Umbilical cord (tissue), 2 donors: Measurements from ENCODE around the gene PARVG. TPM values are rescaled to one million over a fixed set of nuclear protein-coding genes. Genes with fewer than 3 reads are reported as not detected.

ENCODE experiments used
- DNase-seq: peaks from one replicate; pipeline ENCODE4 v3.0.0-alpha.2; 2015; ENCODE audit warnings: low spot score
- total RNA-seq: library from RNA; depleted of rRNA; stranded (reverse); fragments of >200 nt; gene quantifications from one replicate; pipeline ENCODE4 v1.2.3, GENCODE V29; 2014; ENCODE audit warnings: low replicate concordance; ENCODE audit not compliant: insufficient read depth

Gene PARVG
- total RNA-seq, 1 donor from 2014 or later, result 7.5 TPM

- no peak for DNase-seq
Observed at GRCh38 chr22:44179989-44180705, 578 bp upstream of the PARVG start.

- DNase-seq, result no peak
Observed at GRCh38 chr22:44181033-44181911, 547 bp downstream of the PARVG start.

GRCh38 chr22:44181912-44182587 lies 1.3 kb downstream of the PARVG start:
- no peak for DNase-seq

GRCh38 chr22:44182588-44183286 lies 2.0 kb downstream of the PARVG start:
- DNase-seq, result peak; percentile 21

GRCh38 chr22:44183287-44183588 lies 2.5 kb downstream of the PARVG start:
- no peak for DNase-seq

GRCh38 chr22:44184006-44184405 lies 3.3 kb downstream of the PARVG start:
- no peak for DNase-seq

- DNase-seq, result no peak
Observed at GRCh38 chr22:44185237-44186120, 4.8 kb downstream of the PARVG start.

GRCh38 chr22:44186121-44186510 lies 5.4 kb downstream of the PARVG start:
- DNase-seq, result no peak

- DNase-seq, result no peak
Observed at GRCh38 chr22:44186737-44187136, 6.0 kb downstream of the PARVG start.

GRCh38 chr22:44187652-44188230 lies 7.0 kb downstream of the PARVG start:
- DNase-seq, result no peak

GRCh38 chr22:44188316-44188715 lies 7.6 kb downstream of the PARVG start:
- DNase-seq, result no peak

GRCh38 chr22:44188986-44189630 lies 8.4 kb downstream of the PARVG start:
- DNase-seq, result no peak

GRCh38 chr22:44190381-44190976 lies 9.8 kb downstream of the PARVG start:
- no peak for DNase-seq

- DNase-seq, result no peak
Observed at GRCh38 chr22:44191036-44191454, 10.3 kb downstream of the PARVG start.

- no peak for DNase-seq
Observed at GRCh38 chr22:44192098-44192815, 11.5 kb downstream of the PARVG start.

- DNase-seq, result no peak
Observed at GRCh38 chr22:44192816-44193534, 12.2 kb downstream of the PARVG start.

GRCh38 chr22:44193535-44193891 lies 12.8 kb downstream of the PARVG start:
- DNase-seq, result no peak

- DNase-seq, result no peak
Observed at GRCh38 chr22:44194569-44194968, 13.8 kb downstream of the PARVG start.
